SK-N-SH (cell line): ENCODE results near the gene PEX16. TPM values are rescaled to one million over a fixed set of nuclear protein-coding genes. Genes with fewer than 3 reads are reported as not detected.

ENCODE experiments used
- CTCF ChIA-PET: fragments of 300-600, 350-600 bp; formaldehyde crosslinking; extraction: SDS; loops from one replicate; lab custom pipeline; 2021; lab: Yijun Ruan, JAX
- POLR2A ChIA-PET: fragments of 350-600 bp; sonication (Branson Sonifier 250); formaldehyde crosslinking; extraction: SDS; loops from one replicate; lab custom pipeline; 2020; ENCODE audit warnings: antibody characterized with exemption, inconsistent platforms; lab: Yijun Ruan, JAX
- DNase-seq: peaks from one replicate; pipeline ENCODE4 v3.0.0; 2012
- H2AFZ ChIP-seq: fragments of 200-600 bp; sonication (generic); 2 replicates; pipeline ENCODE4 v1.8.1; 2016; ENCODE audit warnings: antibody characterized with exemption, mild to moderate bottlenecking, low read depth
- H3F3A ChIP-seq: fragments of 200-600 bp; sonication (generic); replicated peaks from 2 replicates; pipeline ENCODE3; 2016; ENCODE audit warnings: antibody characterized with exemption, mild to moderate bottlenecking; ENCODE audit not compliant: insufficient read depth
- H3K27ac ChIP-seq, 2 experiments: fragments of 200-500 bp in 1 of 2; fragments of 200-600 bp in 1 of 2; sonication (Bioruptor generic) in 1 of 2; sonication (generic), shearing (Covaris generic) in 1 of 2; 2 replicates each; pipeline versions ENCODE4 v1.5.1 to v1.6.1; 2014 to 2016; ENCODE audit warnings: low read depth in 2 of 2, inconsistent platforms in 1 of 2, low read length in 1 of 2, mild to moderate bottlenecking in 1 of 2, mixed read lengths in 1 of 2
- H3K27me3 ChIP-seq: fragments of 200-600 bp; sonication (generic), shearing (Covaris generic); 2 replicates; pipeline ENCODE4 v1.6.1; 2016; ENCODE audit warnings: mixed run types; ENCODE audit not compliant: insufficient read depth
- H3K36me3 ChIP-seq, 2 experiments: fragments of 200-500 bp in 1 of 2; fragments of 200-600 bp in 1 of 2; sonication (Bioruptor generic) in 1 of 2; sonication (generic) in 1 of 2; replicated peaks in 1 of 2; 2 replicates each; pipeline versions ENCODE3 to v1.5.1; 2014 to 2016; ENCODE audit warnings: low read length in 1 of 2, mild to moderate bottlenecking in 1 of 2; ENCODE audit not compliant: insufficient read depth in 2 of 2, control insufficient read depth in 1 of 2
- H3K4me1 ChIP-seq, 2 experiments: fragments of 200-500 bp in 1 of 2; fragments of 200-600 bp in 1 of 2; sonication (Bioruptor generic) in 1 of 2; sonication (generic), shearing (Covaris generic) in 1 of 2; 2 replicates each; pipeline versions ENCODE4 v1.5.1 to v1.6.1; 2014 to 2016; ENCODE audit warnings: low read depth in 1 of 2, low read length in 1 of 2, mixed run types in 1 of 2; ENCODE audit not compliant: insufficient read depth in 2 of 2, control insufficient read depth in 1 of 2
- H3K4me2 ChIP-seq: fragments of 200-600 bp; sonication (generic), shearing (Covaris generic); 2 replicates; pipeline ENCODE4 v1.6.1; 2017; ENCODE audit warnings: mixed run types
- H3K4me3 ChIP-seq, 2 experiments: fragments of 200-500 bp in 1 of 2; fragments of 200-600 bp in 1 of 2; sonication (Bioruptor generic) in 1 of 2; sonication (generic), shearing (Covaris generic) in 1 of 2; 2 replicates each; pipeline versions ENCODE4 v1.5.1 to v1.8.1; 2014 to 2016; ENCODE audit warnings: low read depth in 2 of 2, inconsistent platforms in 1 of 2, low read length in 1 of 2, mild to moderate bottlenecking in 1 of 2, mixed read lengths in 1 of 2, moderate library complexity in 1 of 2
- H3K79me2 ChIP-seq: fragments of 200-600 bp; sonication (generic); 2 replicates; pipeline ENCODE4 v1.8.1; 2017; ENCODE audit warnings: mild to moderate bottlenecking; ENCODE audit not compliant: insufficient read depth
- H3K9ac ChIP-seq: fragments of 200-600 bp; sonication (generic); 2 replicates; pipeline ENCODE4 v1.6.1; 2017; ENCODE audit warnings: mixed run types
- H3K9me2 ChIP-seq: fragments of 200-600 bp; sonication (generic); 2 replicates; pipeline ENCODE4 v1.6.1; 2017; ENCODE audit warnings: mixed run types
- H3K9me3 ChIP-seq: fragments of 200-600 bp; sonication (generic); 2 replicates; pipeline ENCODE4 v1.6.1; 2017; ENCODE audit warnings: mixed run types, mild to moderate bottlenecking, moderate library complexity
- H4K20me1 ChIP-seq: fragments of 200-600 bp; sonication (generic); 2 replicates; pipeline ENCODE4 v1.6.1; 2017; ENCODE audit warnings: mild to moderate bottlenecking, mixed run types; ENCODE audit not compliant: insufficient read depth
- CHD2 ChIP-seq: fragments of 150-350 bp; IDR thresholded peaks from 2 replicates; pipeline ENCODE4 v1.6.1; 2018; ENCODE audit warnings: low read length; ENCODE audit not compliant: partially characterized antibody
- ELF1 ChIP-seq: IDR thresholded peaks from 2 replicates; pipeline ENCODE4 v1.4.0; 2012
- EP300 ChIP-seq, 2 experiments: IDR thresholded peaks; 2 replicates each; pipeline versions ENCODE4 v1.4.0 to v1.6.1; 2012; ENCODE audit warnings: borderline replicate concordance in 1 of 2, low read depth in 1 of 2, low read length in 1 of 2
- FOSL2 ChIP-seq: IDR thresholded peaks from 2 replicates; pipeline ENCODE4 v1.4.0; 2012; ENCODE audit warnings: low read depth, mild to moderate bottlenecking, moderate library complexity, borderline replicate concordance
- FOXJ3 ChIP-seq: sonication (generic); formaldehyde crosslinking; IDR thresholded peaks from 2 replicates; pipeline ENCODE4 v1.5.1; 2020; ENCODE audit warnings: mild to moderate bottlenecking, missing genetic modification reagents
- FOXM1 ChIP-seq: IDR thresholded peaks from 2 replicates; pipeline ENCODE4 v1.4.0; 2012; ENCODE audit warnings: low read depth, mild to moderate bottlenecking
- GABPA ChIP-seq: IDR thresholded peaks from 2 replicates; pipeline ENCODE4 v1.4.0; 2012; ENCODE audit warnings: low read depth, mild to moderate bottlenecking
- GATA2 ChIP-seq: sonication (generic); formaldehyde crosslinking; IDR thresholded peaks from 2 replicates; pipeline ENCODE4 v1.5.0; 2020; ENCODE audit warnings: mild to moderate bottlenecking, missing genetic modification reagents
- JUND ChIP-seq: IDR thresholded peaks from 2 replicates; pipeline ENCODE4 v1.4.0; 2012
- MEF2A ChIP-seq: IDR thresholded peaks from 2 replicates; pipeline ENCODE4 v1.4.0; 2012; ENCODE audit warnings: low read depth, borderline replicate concordance
- MXI1 ChIP-seq: IDR thresholded peaks from 2 replicates; pipeline ENCODE4 v1.6.1; 2012; ENCODE audit warnings: mild to moderate bottlenecking, low read depth, low read length, improper control_type of control experiment
- NFIC ChIP-seq: IDR thresholded peaks from 2 replicates; pipeline ENCODE4 v1.4.0; 2012; ENCODE audit warnings: borderline replicate concordance
- NRF1 ChIP-seq: IDR thresholded peaks from 2 replicates; pipeline ENCODE4 v1.6.1; 2012; ENCODE audit warnings: low read depth, mild to moderate bottlenecking, low read length
- POLR2AphosphoS5 ChIP-seq: IDR thresholded peaks from 2 replicates; pipeline ENCODE4 v1.6.1; 2012; ENCODE audit warnings: low read depth, low read length
- RAD21 ChIP-seq: IDR thresholded peaks from 2 replicates; pipeline ENCODE4 v1.6.1; 2012; ENCODE audit warnings: mild to moderate bottlenecking, low read length
- RCOR1 ChIP-seq: fragments of 150-350 bp; IDR thresholded peaks from 2 replicates; pipeline ENCODE4 v1.6.1; 2017; ENCODE audit warnings: antibody characterized with exemption, low read length
- RFX5 ChIP-seq: IDR thresholded peaks from 2 replicates; pipeline ENCODE4 v1.6.1; 2012; ENCODE audit warnings: mild to moderate bottlenecking, improper control_type of control experiment, low read length
- RXRA ChIP-seq: IDR thresholded peaks from 2 replicates; pipeline ENCODE4 v1.4.0; 2012; ENCODE audit warnings: low read depth, mild to moderate bottlenecking, borderline replicate concordance
- SMC3 ChIP-seq: IDR thresholded peaks from 2 replicates; pipeline ENCODE4 v1.6.1; 2012; ENCODE audit warnings: low read depth, low read length, improper control_type of control experiment
- TCF12 ChIP-seq: IDR thresholded peaks from 2 replicates; pipeline ENCODE4 v1.4.0; 2012
- TEAD4 ChIP-seq: IDR thresholded peaks from 2 replicates; pipeline ENCODE4 v1.4.0; 2012; ENCODE audit warnings: mild to moderate bottlenecking, borderline replicate concordance; ENCODE audit not compliant: insufficient read depth
- USF2 ChIP-seq: fragments of 150-350 bp; IDR thresholded peaks from 2 replicates; pipeline ENCODE4 v1.6.1; 2017; ENCODE audit warnings: antibody characterized with exemption, low read length, low read depth, borderline replicate concordance
- ZBTB33 ChIP-seq: IDR thresholded peaks from 2 replicates; pipeline ENCODE4 v1.4.0; 2012; ENCODE audit warnings: low read depth, borderline replicate concordance
- WGBS: methylation state at CpG from one replicate; pipeline ENCODE4 v1.1.6; 2017; ENCODE audit warnings: low lambda C conversion rate; 5-methylcytosine and 5-hydroxymethylcytosine counted together
- polyA plus RNA-seq, 3 experiments: library from polyadenylated mRNA; depleted of rRNA; stranded (reverse); fragments of >200 nt; gene quantifications; 2 replicates each; pipeline ENCODE4 v1.2.3, GENCODE V29; 2012
- TF ChIP-seq, protein P1 (sequence below): IDR thresholded peaks from 2 replicates; pipeline ENCODE4 v1.4.0; 2012; ENCODE audit warnings: low read depth
- TF ChIP-seq, protein P2 (sequence below): IDR thresholded peaks from 2 replicates; pipeline ENCODE4; 2012
- TF ChIP-seq, protein P3 (sequence below): fragments of 150-350 bp; IDR thresholded peaks from 2 replicates; pipeline ENCODE4 v1.6.1; 2016; ENCODE audit warnings: mild to moderate bottlenecking, low read depth, low read length
- TF ChIP-seq, protein P4 (sequence below): IDR thresholded peaks from 2 replicates; pipeline ENCODE4 v1.4.0; 2012; ENCODE audit warnings: low read depth, borderline replicate concordance

PEX16 gene
- polyA plus RNA-seq, 1 of the 3 experiments (the other 2 are of a cell fraction) = 46.4 TPM

DNA sequence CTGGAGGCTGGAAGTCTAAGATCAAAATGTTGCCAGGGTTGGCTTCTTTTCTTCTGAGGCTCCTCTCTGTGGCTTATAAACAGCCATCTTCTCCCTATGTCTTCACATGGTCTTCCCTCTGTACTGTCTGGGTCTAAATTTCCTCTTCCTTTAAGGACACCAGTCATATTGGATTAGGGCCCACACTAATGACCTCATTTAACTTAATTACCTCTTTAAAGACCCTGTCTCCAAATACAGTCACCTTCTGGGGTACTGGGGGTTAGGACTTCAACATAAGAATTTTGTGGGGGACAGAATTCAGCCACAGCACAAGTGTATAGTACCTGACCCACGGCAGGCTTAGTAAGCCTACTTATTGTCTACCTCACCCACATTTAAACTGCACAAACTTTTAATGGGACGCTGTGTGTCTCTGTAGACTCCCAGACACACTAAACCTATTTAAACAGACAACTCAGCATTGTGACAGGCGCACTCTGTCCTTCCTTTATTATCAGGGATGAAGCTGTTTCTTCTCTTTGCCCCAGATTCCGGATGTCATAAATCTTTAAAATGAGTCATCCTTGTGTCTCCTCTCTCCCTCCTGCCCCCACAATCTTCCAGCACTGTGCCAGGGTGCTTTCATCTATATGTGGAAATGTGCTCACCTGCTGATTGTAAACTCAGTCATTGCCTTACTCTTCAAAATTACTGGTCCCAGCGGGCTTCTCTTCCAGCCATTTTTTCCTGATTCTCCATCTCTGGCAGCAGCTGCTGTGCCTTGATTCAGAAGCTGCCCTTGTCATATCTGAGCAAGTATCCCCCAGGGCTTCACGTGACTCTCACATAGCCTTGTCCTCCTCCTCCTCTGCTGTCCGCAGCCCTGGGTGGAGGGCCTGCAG lies 37.6 kb downstream of the PEX16 start:
- Histone ChIP-seq H3F3A (peaks cover 12% of the 10 kb centered on the region), H3K4me1 (peaks cover 24 to 47% of the 10 kb centered on the region in 2 experiments), H3K4me3 (no peak overlapping the region), H3K9me3 (no peaks in the 10 kb centered on the region), H3K79me2 (no peaks in the 10 kb centered on the region), H3K27ac (peak overlapping the region; percentile 74 to 97), H3K27me3 (no peaks in the 10 kb centered on the region), H4K20me1 (peaks cover 23% of the 10 kb centered on the region), H3K9me2 (no peaks in the 10 kb centered on the region), H3K4me2 (peak overlapping the region; percentile 31; the same call in 1 of the 2 replicates), H3K36me3 (peaks cover 11 to 31% of the 10 kb centered on the region in 2 experiments), H3K9ac (no peak overlapping the region), H2AFZ (no peak overlapping the region)
- DNase-seq = no peak
- CTCF ChIA-PET = interaction anchor here (0.9 to 3.0 kb wide), 11 partner anchors 8 to 126 kb away, joined by 3 to 20 read pairs (median 5); no protein-coding TSS in a partner anchor
- 12% methylated on average over 7 of the region's 7 CpGs for WGBS
- POLR2A ChIA-PET = interaction anchor here (1.5 to 1.8 kb wide), 2 partner anchors 17 to 29 kb away, joined by 4 to 5 read pairs; no protein-coding TSS in a partner anchor
- TF ChIP-seq, protein P1, sequence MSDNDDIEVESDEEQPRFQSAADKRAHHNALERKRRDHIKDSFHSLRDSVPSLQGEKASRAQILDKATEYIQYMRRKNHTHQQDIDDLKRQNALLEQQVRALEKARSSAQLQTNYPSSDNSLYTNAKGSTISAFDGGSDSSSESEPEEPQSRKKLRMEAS = peak; percentile 59; the same call in 1 of the 2 replicates
- TF ChIP-seq JUND (peak; percentile 95), FOXM1 (no peak), SMC3 (no peak), RCOR1 (no peak), TEAD4 (no peak), ZBTB33 (no peak), MEF2A (peak; percentile 29; the same call in 1 of the 2 replicates), FOSL2 (peak; percentile 83; the same call in 1 of the 2 replicates), USF2 (no peak), FOXJ3 (CRISPR knock-in tag) (no peak), ELF1 (0 out of 2 replicates have a peak, but pooled peaks have one; percentile 33), CHD2 (peak; percentile 13), RFX5 (no peak), TCF12 (peak; percentile 86), GATA2 (CRISPR knock-in tag) (no peak), RAD21 (0 out of 2 replicates have a peak, but pooled peaks have one; percentile 4), GABPA (no peak), EP300 (IDR thresholded peaks at IDR 0.05; ENCODE audit: borderline replicate concordance in 1 of 2, low read depth in 1 of 2, low read length in 1 of 2) (peak; percentile 43 to 47; a peak in 3 of 4 replicates), POLR2AphosphoS5 (peak; percentile 22; the same call in 1 of the 2 replicates), MXI1 (no peak), RXRA (no peak; the same call in 1 of the 2 replicates), NFIC (peak; percentile 38; the same call in 1 of the 2 replicates), NRF1 (no peak)
- TF ChIP-seq, protein P2, sequence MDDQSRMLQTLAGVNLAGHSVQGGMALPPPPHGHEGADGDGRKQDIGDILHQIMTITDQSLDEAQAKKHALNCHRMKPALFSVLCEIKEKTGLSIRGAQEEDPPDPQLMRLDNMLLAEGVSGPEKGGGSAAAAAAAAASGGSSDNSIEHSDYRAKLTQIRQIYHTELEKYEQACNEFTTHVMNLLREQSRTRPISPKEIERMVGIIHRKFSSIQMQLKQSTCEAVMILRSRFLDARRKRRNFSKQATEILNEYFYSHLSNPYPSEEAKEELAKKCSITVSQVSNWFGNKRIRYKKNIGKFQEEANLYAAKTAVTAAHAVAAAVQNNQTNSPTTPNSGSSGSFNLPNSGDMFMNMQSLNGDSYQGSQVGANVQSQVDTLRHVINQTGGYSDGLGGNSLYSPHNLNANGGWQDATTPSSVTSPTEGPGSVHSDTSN = peak; percentile 94
- TF ChIP-seq, protein P3, sequence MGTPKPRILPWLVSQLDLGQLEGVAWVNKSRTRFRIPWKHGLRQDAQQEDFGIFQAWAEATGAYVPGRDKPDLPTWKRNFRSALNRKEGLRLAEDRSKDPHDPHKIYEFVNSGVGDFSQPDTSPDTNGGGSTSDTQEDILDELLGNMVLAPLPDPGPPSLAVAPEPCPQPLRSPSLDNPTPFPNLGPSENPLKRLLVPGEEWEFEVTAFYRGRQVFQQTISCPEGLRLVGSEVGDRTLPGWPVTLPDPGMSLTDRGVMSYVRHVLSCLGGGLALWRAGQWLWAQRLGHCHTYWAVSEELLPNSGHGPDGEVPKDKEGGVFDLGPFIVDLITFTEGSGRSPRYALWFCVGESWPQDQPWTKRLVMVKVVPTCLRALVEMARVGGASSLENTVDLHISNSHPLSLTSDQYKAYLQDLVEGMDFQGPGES = no peak
- TF ChIP-seq, protein P4, sequence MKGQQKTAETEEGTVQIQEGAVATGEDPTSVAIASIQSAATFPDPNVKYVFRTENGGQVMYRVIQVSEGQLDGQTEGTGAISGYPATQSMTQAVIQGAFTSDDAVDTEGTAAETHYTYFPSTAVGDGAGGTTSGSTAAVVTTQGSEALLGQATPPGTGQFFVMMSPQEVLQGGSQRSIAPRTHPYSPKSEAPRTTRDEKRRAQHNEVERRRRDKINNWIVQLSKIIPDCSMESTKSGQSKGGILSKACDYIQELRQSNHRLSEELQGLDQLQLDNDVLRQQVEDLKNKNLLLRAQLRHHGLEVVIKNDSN = peak; percentile 68; the same call in 1 of the 2 replicates
